PC-3 (cell line): ENCODE results near the gene GATAD2A. TPM values are rescaled to one million over a fixed set of nuclear protein-coding genes. Genes with fewer than 3 reads are reported as not detected.
"Not testable (repeated sequence)": the region's sequence is repeated elsewhere in the genome, so short reads cannot be mapped to it uniquely, and the experiment has no call there.

ENCODE experiments used
- ATAC-seq: fragments of 200-7000 bp; cut with Tn5 transposase; 2 replicates; pipeline ENCODE4 v1.9.1; 2020; ENCODE audit warnings: mild to moderate bottlenecking, moderate library complexity
- BruUV-seq: library from RNA; stranded (reverse); fragments of 400-500 nt; replicated peaks from 2 replicates; lab custom pipeline; 2021; lab: Mats Ljungman, UMichigan
- CTCF ChIA-PET: fragments of 300-600 bp; sonication (Branson Sonifier 250); formaldehyde crosslinking; loops from one replicate; lab custom pipeline; 2022; ENCODE audit warnings: antibody characterized with exemption; lab: Charles Lee
- POLR2A ChIA-PET: fragments of 300-600 bp; sonication (Branson Sonifier 250); formaldehyde crosslinking; loops from one replicate; lab custom pipeline; 2022; ENCODE audit warnings: antibody characterized with exemption; ENCODE audit not compliant: unreplicated experiment; lab: Charles Lee
- DNase-seq: peaks from one replicate; pipeline ENCODE4 v3.0.0-alpha.2; 2015
- H2AFZ ChIP-seq: fragments of 300-600 bp; sonication (generic); 2 replicates; pipeline ENCODE4 v1.6.0; 2016; ENCODE audit warnings: antibody characterized with exemption, low read length
- H3F3A ChIP-seq: fragments of 300-600 bp; sonication (generic); one replicate; pipeline ENCODE4 v1.6.0; 2017; ENCODE audit warnings: antibody characterized with exemption, low read length, control low read depth, mild to moderate bottlenecking; ENCODE audit not compliant: unreplicated experiment
- H3K27ac ChIP-seq: fragments of 300-600 bp; sonication (generic); 2 replicates; pipeline ENCODE4 v1.5.1; 2016; ENCODE audit warnings: mild to moderate bottlenecking, low read length
- H3K27me3 ChIP-seq: fragments of 300-600 bp; sonication (generic); 2 replicates; pipeline ENCODE4 v1.6.1; 2016; ENCODE audit warnings: low read length, mixed read lengths
- H3K36me3 ChIP-seq: fragments of 300-600 bp; sonication (generic); 2 replicates; pipeline ENCODE4 v1.6.1; 2016; ENCODE audit warnings: low read depth, mixed run types, low read length, mixed read lengths
- H3K4me1 ChIP-seq: fragments of 300-600 bp; sonication (generic); 2 replicates; pipeline ENCODE4 v1.5.1; 2016; ENCODE audit warnings: low read length; ENCODE audit not compliant: insufficient read depth
- H3K4me2 ChIP-seq: fragments of 300-600 bp; sonication (generic); 2 replicates; pipeline ENCODE4 v1.6.0; 2016; ENCODE audit warnings: low read length
- H3K4me3 ChIP-seq: fragments of 300-600 bp; sonication (generic); 2 replicates; pipeline ENCODE4 v1.5.1; 2016; ENCODE audit warnings: mild to moderate bottlenecking, low read length, mixed read lengths
- H3K79me2 ChIP-seq: fragments of 300-600 bp; sonication (generic); 2 replicates; pipeline ENCODE4 v1.6.1; 2017; ENCODE audit warnings: low read length, mixed read lengths
- H3K9ac ChIP-seq: fragments of 300-600 bp; sonication (generic); 2 replicates; pipeline ENCODE4 v1.6.0; 2016; ENCODE audit warnings: mild to moderate bottlenecking, low read length
- H3K9me2 ChIP-seq: fragments of 300-600 bp; sonication (generic); replicated peaks from 2 replicates; pipeline ENCODE4 v1.6.1; 2016; ENCODE audit warnings: mixed run types, low read length, mixed read lengths
- H3K9me3 ChIP-seq: fragments of 300-600 bp; sonication (generic); 2 replicates; pipeline ENCODE4 v1.6.1; 2016; ENCODE audit warnings: low read length, mixed read lengths
- H4K20me1 ChIP-seq: fragments of 300-600 bp; sonication (generic); 2 replicates; pipeline ENCODE4 v1.6.1; 2016; ENCODE audit warnings: low read length, mixed read lengths
- EZH2 ChIP-seq: fragments of 300-600 bp; sonication (generic); IDR thresholded peaks from one replicate; pipeline ENCODE4 v1.6.1; 2017; ENCODE audit warnings: antibody characterized with exemption, mild to moderate bottlenecking, low read length; ENCODE audit not compliant: unreplicated experiment
- EZH2phosphoT487 ChIP-seq: fragments of 300-600 bp; sonication (generic); IDR thresholded peaks from 2 replicates; pipeline ENCODE4 v1.6.1; 2018; ENCODE audit warnings: mild to moderate bottlenecking, antibody characterized with exemption, low read length, borderline replicate concordance
- intact Hi-C: fragments of 100-400 bp; cut with micrococcal nuclease; formaldehyde crosslinking; loops from 2 replicates; pipeline ENCODE4 v1.9.0; 2023
- total RNA-seq: library from RNA; depleted of rRNA; stranded (reverse); fragments of >200 nt; gene quantifications from 2 replicates; pipeline ENCODE4 v1.2.3, GENCODE V29; 2014
- TF ChIP-seq, protein P1 (sequence below): fragments of 300-600 bp; sonication (generic); conservative IDR thresholded peaks from 2 replicates; pipeline ENCODE4 v1.5.1; 2017; ENCODE audit warnings: antibody characterized with exemption, low read depth, mild to moderate bottlenecking, low read length

Gene GATAD2A
- total RNA-seq, 1 experiment from 2014 or later = 104 TPM

DNA sequence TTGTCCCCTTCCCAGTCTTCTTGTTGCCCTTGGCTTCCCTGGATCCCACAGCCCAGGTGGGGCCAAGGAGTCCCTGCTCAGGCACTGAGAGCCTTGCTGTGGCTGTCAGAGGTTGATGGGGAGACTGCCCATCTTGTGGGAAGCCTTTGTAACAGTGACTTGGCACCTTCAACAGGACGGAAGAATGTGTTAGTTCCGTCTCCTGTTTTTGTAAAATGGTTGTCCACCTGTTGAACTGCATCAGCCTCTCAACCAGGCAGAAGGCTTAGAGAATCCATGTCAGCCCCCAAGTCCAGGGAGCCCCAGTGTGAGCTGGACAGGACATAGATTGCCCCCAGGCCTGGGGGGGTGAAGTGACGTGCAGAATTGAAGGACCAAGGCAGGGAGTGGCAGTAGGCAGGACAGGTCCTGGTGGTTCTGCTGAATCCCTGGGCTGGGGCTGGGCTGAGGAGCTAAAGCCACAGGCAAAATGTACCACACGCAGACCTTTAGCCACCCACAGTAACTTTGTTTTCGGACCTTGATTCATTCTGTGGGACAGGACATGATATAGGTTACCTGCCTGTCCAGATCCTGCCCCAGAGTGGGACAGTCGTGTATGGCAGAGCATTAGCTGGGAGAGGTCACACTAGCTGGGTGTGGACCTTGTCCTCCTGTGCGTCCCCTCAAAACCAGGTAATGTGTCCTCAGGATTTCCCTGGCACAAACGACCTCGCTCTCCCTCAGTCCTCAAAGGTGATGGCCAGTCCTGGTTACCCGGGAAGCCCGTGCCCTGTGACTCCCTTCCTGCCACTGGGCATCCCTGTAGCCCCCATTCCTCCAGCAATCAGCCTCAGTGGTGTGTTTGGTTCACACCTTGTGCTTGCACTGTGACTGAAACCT is 47.0 kb downstream of the GATAD2A start:
- DNase-seq (no peak), ATAC-seq (no peak)
- Histone ChIP-seq H3K4me2 (no peak overlapping the region), H3K27ac (no peak overlapping the region), H3K4me3 (no peak overlapping the region), H3F3A (no peaks in the 10 kb centered on the region), H3K36me3 (no peaks in the 10 kb centered on the region; the same call in 1 of the 2 replicates), H3K27me3 (no peaks in the 10 kb centered on the region), H3K9me3 (no peaks in the 10 kb centered on the region), H3K9ac (no peak overlapping the region), H3K9me2 (no peaks in the 10 kb centered on the region), H3K79me2 (peaks cover 95% of the 10 kb centered on the region), H3K4me1 (no peaks in the 10 kb centered on the region), H2AFZ (no peak overlapping the region), H4K20me1 (peaks cover 24% of the 10 kb centered on the region; the same call in 1 of the 2 replicates)
- TF ChIP-seq EZH2phosphoT487 = no peak
- TF ChIP-seq EZH2 = no peak
- TF ChIP-seq, protein P1, sequence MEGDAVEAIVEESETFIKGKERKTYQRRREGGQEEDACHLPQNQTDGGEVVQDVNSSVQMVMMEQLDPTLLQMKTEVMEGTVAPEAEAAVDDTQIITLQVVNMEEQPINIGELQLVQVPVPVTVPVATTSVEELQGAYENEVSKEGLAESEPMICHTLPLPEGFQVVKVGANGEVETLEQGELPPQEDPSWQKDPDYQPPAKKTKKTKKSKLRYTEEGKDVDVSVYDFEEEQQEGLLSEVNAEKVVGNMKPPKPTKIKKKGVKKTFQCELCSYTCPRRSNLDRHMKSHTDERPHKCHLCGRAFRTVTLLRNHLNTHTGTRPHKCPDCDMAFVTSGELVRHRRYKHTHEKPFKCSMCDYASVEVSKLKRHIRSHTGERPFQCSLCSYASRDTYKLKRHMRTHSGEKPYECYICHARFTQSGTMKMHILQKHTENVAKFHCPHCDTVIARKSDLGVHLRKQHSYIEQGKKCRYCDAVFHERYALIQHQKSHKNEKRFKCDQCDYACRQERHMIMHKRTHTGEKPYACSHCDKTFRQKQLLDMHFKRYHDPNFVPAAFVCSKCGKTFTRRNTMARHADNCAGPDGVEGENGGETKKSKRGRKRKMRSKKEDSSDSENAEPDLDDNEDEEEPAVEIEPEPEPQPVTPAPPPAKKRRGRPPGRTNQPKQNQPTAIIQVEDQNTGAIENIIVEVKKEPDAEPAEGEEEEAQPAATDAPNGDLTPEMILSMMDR = no peak
- ChIA-PET POLR2A (interaction anchor here (0.7 kb wide), 1 partner anchor 36 kb away, joined by 3 read pairs; no protein-coding TSS in a partner anchor), CTCF (no interaction called here)
- BruUV-seq = no TSS peak
- intact Hi-C loops = no loop called here

DNA sequence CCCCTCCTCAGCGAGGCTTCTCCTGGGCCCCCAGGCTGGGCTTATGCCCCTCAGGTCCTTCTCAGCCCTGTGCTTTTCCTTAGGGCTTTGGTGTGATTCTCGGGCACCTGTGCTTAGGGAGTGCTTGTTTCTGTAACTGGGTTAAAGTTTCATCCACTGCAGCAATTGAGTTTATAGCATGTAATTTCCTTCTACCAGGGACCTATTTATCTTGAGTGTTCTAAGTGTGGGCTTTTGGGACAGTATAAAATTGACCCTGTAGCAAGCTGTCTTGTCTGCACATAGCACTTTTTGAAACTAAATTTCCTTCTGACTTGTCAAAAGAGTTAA is 47.6 kb downstream of the GATAD2A start:
- intact Hi-C loops = no loop called here
- ATAC-seq = no peak
- ChIA-PET CTCF (no interaction called here), POLR2A (interaction anchor here (0.7 kb wide), 1 partner anchor 35 kb away, joined by 3 read pairs; no protein-coding TSS in a partner anchor)
- no peak for TF ChIP-seq EZH2phosphoT487
- TF ChIP-seq, protein P1 = no peak
- no peaks in the 10 kb centered on the region for H3F3A ChIP-seq
- BruUV-seq = no TSS peak
- H3K79me2 ChIP-seq = peaks cover 94% of the 10 kb centered on the region
- H3K4me1 ChIP-seq = no peaks in the 10 kb centered on the region
- no peak overlapping the region for H3K4me2 ChIP-seq
- no peaks in the 10 kb centered on the region for H3K27me3 ChIP-seq
- no peak overlapping the region for H3K9ac ChIP-seq
- H3K9me3 ChIP-seq = no peaks in the 10 kb centered on the region
- no peaks in the 10 kb centered on the region for H3K9me2 ChIP-seq
- no peak overlapping the region for H2AFZ ChIP-seq
- no peak for DNase-seq
- H3K4me3 ChIP-seq = no peak overlapping the region
- H4K20me1 ChIP-seq = peaks cover 18% of the 10 kb centered on the region; the same call in 1 of the 2 replicates
- no peaks in the 10 kb centered on the region; the same call in 1 of the 2 replicates for H3K36me3 ChIP-seq
- H3K27ac ChIP-seq = no peak overlapping the region

GRCh38 chr19:19455166-19455919 is 49.9 kb downstream of the GATAD2A start:
- Histone ChIP-seq H3K79me2 (peaks cover 94% of the 10 kb centered on the region), H3K4me1 (peaks cover 16% of the 10 kb centered on the region), H4K20me1 (peaks cover 23% of the 10 kb centered on the region; the same call in 1 of the 2 replicates)
- intact Hi-C loops, H3K9ac ChIP-seq, H3K27me3 ChIP-seq, H2AFZ ChIP-seq, POLR2A ChIA-PET, H3K4me2 ChIP-seq, H3K36me3 ChIP-seq, ATAC-seq, H3K9me2 ChIP-seq, H3F3A ChIP-seq, H3K4me3 ChIP-seq, H3K27ac ChIP-seq, CTCF ChIA-PET, DNase-seq, BruUV-seq, H3K9me3 ChIP-seq: not testable (repeated sequence)
